ENCODE measurements around the gene KIF2C.
"Not testable (repeated sequence)": the region's sequence is repeated elsewhere in the genome, so short reads cannot be mapped to it uniquely, and the experiment has no call there.

KIF2C gene

DNA sequence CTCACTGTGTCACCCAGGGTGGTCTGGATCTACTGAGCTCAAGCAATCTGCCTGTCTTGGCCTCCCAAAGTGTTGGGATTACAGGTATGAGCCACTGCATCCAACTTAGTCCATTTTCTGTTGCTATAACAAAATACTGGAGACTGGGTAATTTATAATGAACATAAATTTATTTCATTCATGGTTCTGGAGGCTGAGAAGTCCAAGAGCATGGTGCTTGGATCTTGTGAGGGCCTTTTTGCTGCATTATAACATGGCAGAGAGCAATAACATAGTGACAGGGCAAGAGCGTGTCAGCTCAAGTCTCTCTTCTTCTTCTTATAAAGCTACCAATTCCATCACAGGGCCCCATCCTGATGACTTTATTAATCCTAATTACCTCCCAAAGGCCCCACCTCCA, 3.6 kb upstream of the KIF2C start:
- Histone ChIP-seq H3K9me3 (no peaks in the 10 kb centered on the region), H3K27ac (no peak overlapping the region), H3K4me3 (no peak overlapping the region), H3K4me1 (peaks cover 0 to 20% (median 11%) of the 10 kb centered on the region in 4 donors), H3K36me3 (no peaks in the 10 kb centered on the region), H3K27me3 (no peaks in the 10 kb centered on the region)
- intact Hi-C loops (cut with DNase I; ENCODE audit: low total_unique reads): no loop called here
- TF ChIP-seq, protein P1, sequence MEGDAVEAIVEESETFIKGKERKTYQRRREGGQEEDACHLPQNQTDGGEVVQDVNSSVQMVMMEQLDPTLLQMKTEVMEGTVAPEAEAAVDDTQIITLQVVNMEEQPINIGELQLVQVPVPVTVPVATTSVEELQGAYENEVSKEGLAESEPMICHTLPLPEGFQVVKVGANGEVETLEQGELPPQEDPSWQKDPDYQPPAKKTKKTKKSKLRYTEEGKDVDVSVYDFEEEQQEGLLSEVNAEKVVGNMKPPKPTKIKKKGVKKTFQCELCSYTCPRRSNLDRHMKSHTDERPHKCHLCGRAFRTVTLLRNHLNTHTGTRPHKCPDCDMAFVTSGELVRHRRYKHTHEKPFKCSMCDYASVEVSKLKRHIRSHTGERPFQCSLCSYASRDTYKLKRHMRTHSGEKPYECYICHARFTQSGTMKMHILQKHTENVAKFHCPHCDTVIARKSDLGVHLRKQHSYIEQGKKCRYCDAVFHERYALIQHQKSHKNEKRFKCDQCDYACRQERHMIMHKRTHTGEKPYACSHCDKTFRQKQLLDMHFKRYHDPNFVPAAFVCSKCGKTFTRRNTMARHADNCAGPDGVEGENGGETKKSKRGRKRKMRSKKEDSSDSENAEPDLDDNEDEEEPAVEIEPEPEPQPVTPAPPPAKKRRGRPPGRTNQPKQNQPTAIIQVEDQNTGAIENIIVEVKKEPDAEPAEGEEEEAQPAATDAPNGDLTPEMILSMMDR (IDR thresholded peaks at IDR 0.05): no peak
- no peak for DNase-seq

- H3K27ac ChIP-seq: peak overlapping the region; percentile 82 to 85
These were observed 707 bp upstream of the KIF2C start for GRCh38 chr1:44738953-44739306.

GRCh38 chr1:44740179-44740617, 561 bp downstream of the KIF2C start:
- intact Hi-C loops (cut with DNase I; ENCODE audit: low total_unique reads): no loop called here
- TF ChIP-seq, protein P1 (IDR thresholded peaks at IDR 0.05): no peak
- Histone ChIP-seq H3K9me3 (no peaks in the 10 kb centered on the region), H3K36me3 (no peaks in the 10 kb centered on the region), H3K4me1 (peaks cover 0 to 12% (median 6%) of the 10 kb centered on the region in 4 donors), H3K27ac (peak overlapping the region; percentile 82 to 85), H3K4me3 (peak overlapping the region; percentile 56 to 63), H3K27me3 (no peaks in the 10 kb centered on the region)
- DNase-seq: no peak

More at GRCh38 chr1:44738953-44739306, 707 bp upstream of the KIF2C start:
- H3K27me3 ChIP-seq; DNase-seq; intact Hi-C loops (cut with DNase I; ENCODE audit: low total_unique reads); H3K36me3 ChIP-seq; H3K9me3 ChIP-seq: not testable (repeated sequence)
- peaks cover 0 to 12% (median 6%) of the 10 kb centered on the region in 4 donors for H3K4me1 ChIP-seq
- H3K4me3 ChIP-seq: peak overlapping the region; percentile 56 to 63

- TF ChIP-seq, protein P1 (IDR thresholded peaks at IDR 0.05): no peak
- Histone ChIP-seq H3K36me3 (no peaks in the 10 kb centered on the region), H3K27me3 (no peaks in the 10 kb centered on the region), H3K4me3 (no peak overlapping the region), H3K4me1 (peaks cover 0 to 12% (median 6%) of the 10 kb centered on the region in 4 donors), H3K9me3 (no peaks in the 10 kb centered on the region), H3K27ac (no peak overlapping the region)
- DNase-seq: no peak
- intact Hi-C loops (cut with DNase I; ENCODE audit: low total_unique reads): no loop called here
These were observed 3.6 kb downstream of the KIF2C start for GRCh38 chr1:44743211-44743610.

GRCh38 chr1:44747878-44748277, 8.2 kb downstream of the KIF2C start:
- Histone ChIP-seq H3K27me3 (no peaks in the 10 kb centered on the region), H3K9me3 (no peaks in the 10 kb centered on the region), H3K27ac (no peak overlapping the region), H3K4me1 (no peaks in the 10 kb centered on the region), H3K36me3 (peaks cover 0 to 4% (median 0%) of the 10 kb centered on the region in 3 donors), H3K4me3 (no peak overlapping the region)
- intact Hi-C loops (cut with DNase I; ENCODE audit: low total_unique reads): no loop called here
- TF ChIP-seq, protein P1 (IDR thresholded peaks at IDR 0.05): no peak
- DNase-seq: no peak

GRCh38 chr1:44757420-44757819, 17.8 kb downstream of the KIF2C start:
- DNase-seq: no peak

More at GRCh38 chr1:44757420-44757819, 17.8 kb downstream of the KIF2C start:
- H3K4me1 ChIP-seq: no peaks in the 10 kb centered on the region
- intact Hi-C loops (cut with DNase I; ENCODE audit: low total_unique reads): no loop called here
- TF ChIP-seq, protein P1 (IDR thresholded peaks at IDR 0.05): no peak
- no peak overlapping the region for H3K27ac ChIP-seq
- H3K36me3 ChIP-seq: peaks cover 0 to 20% (median 0%) of the 10 kb centered on the region in 3 donors
- H3K9me3 ChIP-seq: no peaks in the 10 kb centered on the region
- H3K27me3 ChIP-seq: no peaks in the 10 kb centered on the region
- no peak overlapping the region for H3K4me3 ChIP-seq
